Kidney (tissue), 14 donors: ENCODE data around the gene SENP8. TPM values are rescaled to one million over a fixed set of nuclear protein-coding genes. Genes with fewer than 3 reads are reported as not detected.

Source experiments
- DNase-seq, 5 donors: peaks; one replicate each; pipeline ENCODE4 v3.0.0-alpha.2; 2013 to 2020
- FAIRE-seq: peaks from 2 replicates; lab custom pipeline; 2012; peaks lifted over from hg19 to GRCh38; lab: Jason Lieb, UNC
- H3K27ac ChIP-seq, 2 donors: one replicate each; pipeline ENCODE4 v1.7.0; 2013; ENCODE audit warnings: low read depth in 2 of 2, low read length in 2 of 2, inconsistent platforms in 1 of 2
- H3K27me3 ChIP-seq: one replicate; pipeline ENCODE4 v1.7.1; 2013; ENCODE audit warnings: low read length, inconsistent platforms; ENCODE audit not compliant: control insufficient read depth, insufficient read depth
- H3K36me3 ChIP-seq, 3 donors: one replicate each; pipeline versions ENCODE4 v1.7.0 to v1.7.1; 2013; ENCODE audit warnings: low read length in 3 of 3, control low read depth in 1 of 3, inconsistent platforms in 1 of 3; ENCODE audit not compliant: insufficient read depth in 3 of 3, control insufficient read depth in 2 of 3
- H3K4me1 ChIP-seq, 3 donors: one replicate each; pipeline versions ENCODE4 v1.7.0 to v1.7.1; 2013; ENCODE audit warnings: low read length in 3 of 3, inconsistent platforms in 1 of 3, low read depth in 1 of 3; ENCODE audit not compliant: control insufficient read depth in 2 of 3, insufficient read depth in 2 of 3
- H3K4me3 ChIP-seq, 3 donors: one replicate each; pipeline versions ENCODE4 v1.7.0 to v1.8.1; 2013; ENCODE audit warnings: low read length in 3 of 3, control low read depth in 1 of 3, inconsistent platforms in 1 of 3
- H3K9ac ChIP-seq, 3 donors: one replicate each; pipeline versions ENCODE4 v1.7.0 to v1.7.1; 2013; ENCODE audit warnings: low read length in 3 of 3, control low read depth in 1 of 3, inconsistent platforms in 1 of 3
- H3K9me3 ChIP-seq, 3 donors: one replicate each; pipeline versions ENCODE4 v1.7.0 to v1.7.1; 2013; ENCODE audit warnings: low read length in 3 of 3, control low read depth in 1 of 3, inconsistent platforms in 1 of 3; ENCODE audit not compliant: control insufficient read depth in 2 of 3, insufficient read depth in 1 of 3
- CTCF ChIP-seq: IDR thresholded peaks from 3 replicates; pipeline ENCODE4 v1.5.1; 2012; ENCODE audit warnings: mild to moderate bottlenecking, moderate library complexity, borderline replicate concordance; ENCODE audit not compliant: insufficient read depth; ENCODE audit errors: extremely low read depth
- intact Hi-C: fragments of 100-400 bp; cut with DNase I; formaldehyde crosslinking; loops from one replicate; pipeline ENCODE4 v1.11.1; 2022
- polyA plus RNA-seq: library from polyadenylated mRNA; stranded (reverse); fragments of 350-450 nt; fragmentation: Illumina TruSeq; extraction: RNeasy Lipid Tissue Mini Kit (QIAGEN cat#74804); gene quantifications from one replicate; pipeline ENCODE4 v1.2.3, GENCODE V29; 2014; ENCODE audit warnings: low read depth, low replicate concordance; ENCODE audit not compliant: insufficient read depth
- total RNA-seq: library from RNA; stranded (reverse); fragmentation: NEBNext Ultra II Directional; extraction: Animal tissue kit (Norgen Biotek cat#: 25700); gene quantifications from one replicate; pipeline ENCODE4 v1.2.1, GENCODE V29; 2021
- donor health status: control.
- donor health status: control.
- donor health status: control.
- donor health status: control.
- donor health status: control.
- donor health status: DM: yes; HTN: yes; CAD: no.
- donor health status: Normal renal cell carcinoma (clear cell type).

SENP8 gene
- total and polyA plus RNA-seq, 2 donors from 2014 or later: 4.8 to 5.6 TPM

GRCh38 chr15:72163719-72164118 lies 45.5 kb downstream of the SENP8 start:
- DNase-seq: no peak
- no peaks in the 10 kb centered on the region for H3K27me3 ChIP-seq
- TF ChIP-seq CTCF: no peak
- no peak for FAIRE-seq
- intact Hi-C loops: no loop called here
- no peaks in the 10 kb centered on the region for H3K9me3 ChIP-seq
- peaks cover 0 to 7% (median 2%) of the 10 kb centered on the region in 3 donors for H3K4me1 ChIP-seq
- H3K9ac ChIP-seq: no peak overlapping the region
- H3K4me3 ChIP-seq: no peak overlapping the region
- no peak overlapping the region for H3K27ac ChIP-seq
- H3K36me3 ChIP-seq: no peaks in the 10 kb centered on the region

- no peak overlapping the region for H3K9ac ChIP-seq
- no peak overlapping the region for H3K4me3 ChIP-seq
- intact Hi-C loops: no loop called here
- H3K4me1 ChIP-seq: peaks cover 0 to under 1% (median 0%) of the 10 kb centered on the region in 3 donors
- no peak for TF ChIP-seq CTCF
- no peaks in the 10 kb centered on the region for H3K36me3 ChIP-seq
- no peaks in the 10 kb centered on the region for H3K9me3 ChIP-seq
- FAIRE-seq: no peak
- no peak overlapping the region for H3K27ac ChIP-seq
- DNase-seq: no peak
- no peaks in the 10 kb centered on the region for H3K27me3 ChIP-seq
Observed at GRCh38 chr15:72166716-72167417, 48.7 kb downstream of the SENP8 start.

- Histone ChIP-seq H3K9ac (no peak overlapping the region), H3K4me1 (no peaks in the 10 kb centered on the region), H3K4me3 (no peak overlapping the region), H3K27me3 (no peaks in the 10 kb centered on the region), H3K27ac (no peak overlapping the region), H3K36me3 (no peaks in the 10 kb centered on the region), H3K9me3 (no peaks in the 10 kb centered on the region)
- intact Hi-C loops: no loop called here
- no peak for TF ChIP-seq CTCF
- no peak for FAIRE-seq
- DNase-seq: no peak
Observed at GRCh38 chr15:72167445-72167844, 49.2 kb downstream of the SENP8 start.
